ENCODE measurements around the gene FGFR4.

The FGFR4 gene

GRCh38 chr5:177133096-177133852 lies 46.6 kb downstream of the FGFR4 start, which contains the start of gene NSD1:
Gene NSD1, plus strand, starts transcription at chr5:177133773. Its CDS starts 1,331 bp downstream, at chr5:177135104.
- DNase-seq = peak; percentile 91

DNA sequence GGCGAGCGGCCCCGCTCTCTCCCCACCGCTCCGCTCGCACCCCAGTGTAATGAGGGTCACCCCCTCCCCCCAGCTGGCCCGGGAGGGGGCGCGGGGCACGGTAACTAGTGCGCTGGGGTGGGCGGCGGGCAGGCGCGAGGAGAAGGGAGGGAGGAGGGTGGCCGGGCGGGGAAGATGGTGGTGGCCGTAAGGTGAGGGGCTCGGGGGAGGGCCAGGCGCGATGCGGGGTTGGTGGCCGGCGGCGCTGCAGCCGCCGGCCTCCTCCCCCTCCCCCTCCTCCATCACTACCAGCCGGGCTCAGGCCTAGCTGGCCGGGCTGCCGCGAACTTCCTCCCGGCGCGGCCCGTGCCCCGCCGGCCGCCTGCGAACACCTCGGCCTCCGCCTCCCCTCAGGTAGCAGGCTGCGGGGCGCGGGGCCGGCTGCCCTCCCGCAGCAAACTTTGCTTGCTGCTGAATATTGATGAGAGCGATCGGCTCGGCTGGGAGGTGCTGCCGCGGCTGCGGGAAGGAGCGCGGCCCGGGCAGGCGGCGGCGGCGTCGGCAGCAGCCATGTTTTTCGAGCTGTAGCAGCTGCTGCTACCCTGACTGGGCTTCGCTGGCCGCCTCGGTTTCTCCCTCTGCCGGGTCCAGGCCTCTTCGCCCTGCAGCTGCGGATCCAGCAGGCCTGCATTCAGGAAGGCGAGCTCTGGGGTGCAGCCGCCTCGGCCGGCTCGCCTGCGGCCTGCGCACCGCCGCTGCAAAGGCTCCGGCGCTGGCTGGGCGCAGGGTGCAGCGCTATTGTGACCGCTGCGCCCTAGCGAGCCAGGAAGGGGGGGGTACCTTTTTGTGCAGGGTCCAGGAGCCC lies 47.4 kb downstream of the FGFR4 start:
- DNase-seq = peak; percentile 53

DNA sequence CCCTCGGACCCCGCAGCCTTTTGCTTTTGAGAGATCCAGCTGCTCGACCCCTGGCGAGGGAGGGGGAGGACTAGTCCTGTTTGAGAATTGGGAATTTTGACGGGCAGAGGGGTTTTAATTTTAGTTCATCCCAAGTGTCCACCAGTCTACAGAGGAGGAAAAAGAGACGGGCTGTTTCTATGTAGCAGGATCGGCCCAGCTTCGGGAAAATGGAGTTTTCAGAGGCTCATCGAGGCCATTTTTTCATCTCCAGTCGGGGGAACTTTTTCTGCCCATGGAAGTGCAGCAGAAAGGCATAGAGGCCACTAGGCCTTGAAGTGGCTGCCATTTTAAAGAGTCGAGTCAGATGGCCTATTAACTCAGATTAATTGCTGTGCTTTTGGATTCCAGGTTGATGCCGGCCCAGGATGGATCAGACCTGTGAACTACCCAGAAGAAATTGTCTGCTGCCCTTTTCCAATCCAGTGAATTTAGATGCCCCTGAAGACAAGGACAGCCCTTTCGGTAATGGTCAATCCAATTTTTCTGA lies 48.0 kb downstream of the FGFR4 start:
- DNase-seq = no peak

- DNase-seq = no peak
Measured at GRCh38 chr5:177140312-177140711, 53.6 kb downstream of the FGFR4 start.

- DNase-seq = no peak
Measured at GRCh38 chr5:177141496-177141895, 54.8 kb downstream of the FGFR4 start.

- no peak for DNase-seq
Measured at GRCh38 chr5:177142098-177142611, 55.4 kb downstream of the FGFR4 start.

- DNase-seq = no peak
Measured at GRCh38 chr5:177142778-177143177, 56.1 kb downstream of the FGFR4 start.

- no peak for DNase-seq
Measured at GRCh38 chr5:177146891-177147638, 60.4 kb downstream of the FGFR4 start.
